Epidermal melanocyte (primary cell): Measurements from ENCODE around the gene EPN2.

Experiments
- DNase-seq: peaks from one replicate; pipeline ENCODE4 v3.0.0; 2011; ENCODE audit warnings: low spot score; ENCODE audit not compliant: insufficient read length

The EPN2 gene

DNA sequence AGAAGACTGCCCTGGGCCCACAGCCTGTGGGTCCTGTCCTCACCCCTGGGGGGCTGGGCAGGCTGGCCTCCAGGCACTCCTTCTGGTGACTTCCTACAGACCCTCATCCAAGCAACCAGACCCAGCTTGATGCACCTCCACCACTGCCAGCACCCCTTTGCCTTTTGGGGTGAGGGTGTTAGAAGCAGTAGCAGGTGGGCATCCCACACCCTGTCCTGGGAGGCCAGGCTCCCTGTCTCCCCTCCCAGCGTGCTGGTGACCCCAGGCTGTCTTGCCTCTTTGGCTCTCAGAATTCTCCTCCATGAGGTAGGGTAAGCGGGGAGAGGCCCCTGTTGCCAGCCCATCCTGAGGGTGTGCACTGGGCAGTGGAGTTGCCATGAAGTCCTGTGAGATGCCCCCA is 92.0 kb downstream of the EPN2 start:
- no peak for DNase-seq

GRCh38 chr17:19329839-19330238 is 92.7 kb downstream of the EPN2 start:
- DNase-seq: no peak

- no peak for DNase-seq
These were observed 93.1 kb downstream of the EPN2 start for GRCh38 chr17:19330271-19330670.

- DNase-seq: no peak
These were observed 94.0 kb downstream of the EPN2 start for GRCh38 chr17:19331134-19331533.

- DNase-seq: no peak
These were observed 94.5 kb downstream of the EPN2 start for GRCh38 chr17:19331543-19332245.

- no peak for DNase-seq
These were observed 95.4 kb downstream of the EPN2 start for GRCh38 chr17:19332371-19333131.

DNA sequence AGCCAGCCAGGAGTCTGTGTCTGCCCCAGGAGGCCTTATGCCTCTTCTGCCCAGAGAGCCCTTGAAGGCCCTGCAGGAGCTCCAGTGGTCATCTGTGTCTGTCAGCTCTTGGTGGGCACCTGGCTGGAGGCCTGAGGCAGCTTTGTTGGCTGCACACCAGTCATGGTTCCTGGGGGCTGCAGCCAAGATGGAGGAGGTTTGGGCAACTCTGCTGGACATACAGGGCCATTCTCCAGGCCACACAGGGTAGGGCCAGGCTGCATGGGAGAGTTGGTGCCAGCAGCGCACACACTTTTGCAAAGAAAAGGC is 95.9 kb downstream of the EPN2 start:
- no peak for DNase-seq

DNA sequence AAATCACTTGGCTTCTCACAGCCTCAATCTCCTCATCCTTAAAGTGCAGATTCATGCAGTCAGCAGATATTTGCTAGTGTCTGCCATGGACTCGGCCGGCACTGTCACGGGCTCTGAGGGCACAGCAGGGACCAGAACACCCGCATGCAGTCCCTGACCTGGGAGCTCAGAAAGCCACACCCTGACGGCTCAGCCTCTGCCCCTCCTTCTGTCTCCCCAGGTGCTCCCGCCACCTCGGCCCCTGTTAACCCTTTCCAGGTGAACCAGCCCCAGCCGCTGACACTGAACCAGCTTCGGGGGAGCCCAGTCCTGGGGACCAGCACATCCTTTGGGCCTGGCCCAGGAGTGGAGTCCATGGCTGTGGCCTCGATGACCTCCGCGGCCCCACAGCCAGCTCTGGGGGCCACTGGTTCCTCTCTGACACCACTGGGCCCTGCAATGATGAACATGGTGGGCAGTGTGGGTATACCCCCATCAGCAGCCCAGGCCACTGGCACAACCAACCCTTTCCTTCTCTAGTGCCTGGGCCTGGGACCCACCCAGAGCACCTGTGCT is 96.6 kb downstream of the EPN2 start:
- DNase-seq: no peak

GRCh38 chr17:19334331-19334730 is 97.2 kb downstream of the EPN2 start:
- no peak for DNase-seq

GRCh38 chr17:19335951-19336631 is 98.9 kb downstream of the EPN2 start:
- no peak for DNase-seq

- no peak for DNase-seq
These were observed 100.0 kb downstream of the EPN2 start for GRCh38 chr17:19336938-19337711.

GRCh38 chr17:19337712-19338023 is 100.5 kb downstream of the EPN2 start:
- no peak for DNase-seq

DNA sequence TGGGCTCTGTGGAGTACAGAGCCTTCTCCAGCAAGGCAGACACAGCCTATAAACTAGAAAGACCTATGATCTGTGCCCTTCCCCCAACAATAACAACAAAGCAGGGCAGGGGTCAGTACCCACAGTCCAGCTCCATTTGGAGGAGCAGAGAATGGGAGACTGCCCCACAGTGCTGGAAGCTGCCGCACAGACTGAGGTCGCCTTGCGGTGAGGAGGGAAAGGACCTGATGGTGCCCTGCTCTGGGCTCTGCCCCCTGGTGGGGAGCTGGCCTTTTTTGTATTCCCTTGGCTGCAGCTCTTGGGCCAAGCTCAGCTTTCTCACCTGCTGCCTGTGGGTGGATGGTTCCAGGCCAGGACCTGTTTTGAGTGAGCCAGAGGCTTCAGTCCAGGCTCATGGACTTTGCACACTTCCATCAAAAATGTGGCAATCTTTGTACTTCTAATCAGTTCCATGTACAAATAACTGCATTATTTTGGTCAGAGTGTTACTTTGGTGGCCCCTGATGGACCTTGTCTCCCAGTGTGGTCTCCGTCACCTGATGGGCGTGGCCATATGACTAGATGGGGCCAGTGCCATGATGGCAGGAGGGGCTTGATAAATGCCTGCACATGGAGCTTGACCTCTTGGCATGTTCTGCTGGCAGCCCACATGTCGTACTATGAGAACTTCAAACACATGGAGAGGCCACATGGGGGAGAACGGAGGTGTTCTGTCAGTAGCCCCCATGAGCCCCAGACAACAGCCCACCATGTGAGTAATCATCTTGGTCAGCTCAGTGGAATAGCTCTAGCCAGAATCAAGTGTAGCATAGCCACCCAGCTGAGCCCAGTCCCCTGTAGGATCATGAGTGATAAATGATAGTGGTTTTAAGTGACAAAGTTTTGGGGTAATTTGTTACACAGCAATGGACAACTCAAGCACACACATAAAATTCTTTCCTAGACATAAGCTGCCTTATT is 101.1 kb downstream of the EPN2 start:
- DNase-seq: no peak

DNA sequence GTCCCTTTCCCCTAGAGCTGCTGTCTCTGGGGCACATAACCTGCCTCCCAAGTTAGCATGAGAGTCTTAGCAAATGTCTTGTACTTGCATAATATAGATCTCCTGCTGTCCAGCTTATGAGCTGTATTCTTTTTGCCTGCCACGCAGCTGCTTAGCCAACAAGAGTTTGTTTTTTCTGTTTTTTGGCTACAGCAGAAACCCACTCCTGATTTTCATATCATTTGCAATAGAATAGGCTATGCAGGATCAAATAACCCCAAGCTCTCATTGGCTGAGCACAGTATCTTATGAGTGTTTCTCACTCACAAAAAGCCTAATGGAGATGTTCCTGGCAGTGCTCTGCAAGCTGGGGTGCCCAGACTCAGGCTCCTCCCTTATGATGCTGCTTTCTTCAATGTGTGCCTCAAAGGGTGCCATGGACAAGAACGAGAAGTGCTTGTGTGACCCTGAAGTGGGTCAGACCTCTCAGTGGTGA is 102.2 kb downstream of the EPN2 start:
- no peak for DNase-seq

DNA sequence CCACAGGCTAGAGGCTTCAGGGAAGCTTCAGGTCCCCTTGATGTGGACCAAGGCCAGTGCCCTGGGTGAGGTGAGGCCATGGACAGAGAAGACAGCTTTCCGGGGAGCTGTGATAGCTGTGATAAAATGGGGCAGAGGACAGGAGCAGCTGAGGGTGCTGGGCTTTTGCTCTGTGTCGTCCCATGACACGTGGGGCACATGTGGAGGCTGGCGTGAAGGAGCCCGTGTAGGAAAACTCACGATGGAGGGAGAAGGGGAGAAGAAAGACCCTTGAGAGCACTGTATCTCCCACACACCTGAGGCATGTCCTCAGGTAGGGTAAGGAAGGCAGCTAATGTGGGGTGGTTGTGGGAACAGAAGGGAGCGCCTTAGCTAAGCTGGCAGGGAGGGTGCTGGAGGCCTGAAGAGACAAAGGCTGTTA is 104.1 kb downstream of the EPN2 start:
- DNase-seq: no peak

DNA sequence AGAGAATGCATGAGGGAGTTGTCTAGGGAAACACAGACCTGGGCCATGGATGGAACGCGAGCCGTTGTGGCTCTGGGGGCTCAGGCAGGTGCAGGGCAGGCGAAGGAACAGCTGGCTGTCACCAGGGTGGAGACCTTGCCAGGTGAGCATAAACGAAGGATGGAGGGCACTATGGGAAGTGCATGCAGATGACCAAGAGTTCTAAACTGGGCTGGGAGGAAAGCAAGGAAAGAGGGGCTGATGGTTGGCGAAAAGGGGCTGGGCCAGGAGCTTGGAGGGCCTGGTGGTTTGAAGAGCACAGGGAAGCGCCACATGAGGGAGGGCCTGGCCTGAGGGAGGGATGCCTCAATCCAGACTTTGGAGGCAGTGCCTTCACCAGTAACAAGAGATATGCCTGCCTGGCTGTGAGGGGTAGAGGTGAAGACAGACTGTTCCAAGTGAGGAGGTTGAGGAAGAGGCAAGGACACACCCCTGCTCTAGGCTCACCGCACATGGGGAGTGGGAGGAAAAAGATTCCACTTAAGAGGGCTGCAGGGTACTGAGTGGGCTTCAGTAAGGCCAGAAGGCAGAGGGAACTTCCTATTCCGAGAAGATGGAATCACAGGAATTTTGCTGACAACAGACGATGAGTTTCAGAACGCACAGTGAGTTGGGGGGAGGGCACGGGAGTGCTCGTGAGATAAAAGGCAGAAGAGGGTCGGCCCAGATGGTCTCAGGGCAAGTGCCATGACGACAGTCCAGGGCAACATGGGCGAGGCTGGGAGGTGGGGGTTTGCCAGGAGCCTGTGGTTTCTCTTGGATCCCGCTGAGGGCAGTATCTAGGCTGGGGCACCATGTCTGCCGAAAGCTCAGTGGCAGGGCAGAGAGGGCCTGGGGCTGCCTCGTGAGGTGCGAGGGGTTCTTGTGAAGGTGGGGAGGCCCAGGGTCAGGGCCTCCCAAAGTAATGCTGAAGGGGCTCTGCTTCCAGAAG is 104.8 kb downstream of the EPN2 start:
- no peak for DNase-seq

GRCh38 chr17:19342611-19343255 is 105.6 kb downstream of the EPN2 start:
- no peak for DNase-seq

- DNase-seq: no peak
These were observed 106.1 kb downstream of the EPN2 start for GRCh38 chr17:19343256-19343630.

- no peak for DNase-seq
These were observed 106.5 kb downstream of the EPN2 start for GRCh38 chr17:19343671-19344151.
